NCI-H510A (cell line): ENCODE data around the gene TMEM40.
"Not testable (repeated sequence)": the region's sequence is repeated elsewhere in the genome, so short reads cannot be mapped to it uniquely, and the experiment has no call there.

Experiments
- DNase-seq: peaks from one replicate; lab custom pipeline; 2025; lab: John Stamatoyannopoulos, UW

TMEM40 gene

GRCh38 chr3:12716605-12717151 lies 42.4 kb downstream of the TMEM40 start:
- no peak for DNase-seq

GRCh38 chr3:12714278-12714677 lies 44.8 kb downstream of the TMEM40 start:
- no peak for DNase-seq

GRCh38 chr3:12710062-12710461 lies 49.0 kb downstream of the TMEM40 start:
- DNase-seq = no peak

GRCh38 chr3:12709334-12709733 lies 49.7 kb downstream of the TMEM40 start:
- DNase-seq = no peak

- no peak for DNase-seq
These were observed 50.4 kb downstream of the TMEM40 start for GRCh38 chr3:12708584-12709192.

GRCh38 chr3:12707449-12707848 lies 51.6 kb downstream of the TMEM40 start:
- peak; percentile 29 for DNase-seq

GRCh38 chr3:12706504-12707253 lies 52.4 kb downstream of the TMEM40 start:
- DNase-seq = no peak

- no peak for DNase-seq
These were observed 53.1 kb downstream of the TMEM40 start for GRCh38 chr3:12705981-12706380.

- DNase-seq = no peak
These were observed 53.6 kb downstream of the TMEM40 start for GRCh38 chr3:12705374-12705926.

- no peak for DNase-seq
These were observed 56.6 kb downstream of the TMEM40 start for GRCh38 chr3:12702501-12702900.

- DNase-seq = not testable (repeated sequence)
These were observed 57.5 kb downstream of the TMEM40 start for GRCh38 chr3:12701601-12702000.

- DNase-seq = no peak
These were observed 58.3 kb downstream of the TMEM40 start for GRCh38 chr3:12700800-12701199.

- DNase-seq = no peak
These were observed 63.1 kb downstream of the TMEM40 start for GRCh38 chr3:12695916-12696315.

- DNase-seq = no peak
These were observed 63.9 kb downstream of the TMEM40 start for GRCh38 chr3:12695112-12695511.

GRCh38 chr3:12692444-12692843 lies 66.6 kb downstream of the TMEM40 start:
- DNase-seq = no peak

- no peak for DNase-seq
These were observed 68.9 kb downstream of the TMEM40 start for GRCh38 chr3:12689997-12690711.

GRCh38 chr3:12687948-12688347 lies 71.1 kb downstream of the TMEM40 start:
- DNase-seq = no peak

GRCh38 chr3:12686096-12686495 lies 73.0 kb downstream of the TMEM40 start:
- no peak for DNase-seq
